DOHH2 (cell line): ENCODE data around the gene CABP4.
A peak's percentile ranks its signal among the peaks of the same experiment; 100 is the strongest.

Source experiments
- H3F3A ChIP-seq: fragments of 200-600 bp; sonication (generic), shearing (Covaris generic); 2 replicates; pipeline ENCODE4 v1.6.0; 2016; ENCODE audit warnings: antibody characterized with exemption, mild to moderate bottlenecking; ENCODE audit not compliant: control insufficient read depth, insufficient read depth
- H3K27ac ChIP-seq: fragments of 200-600 bp; sonication (generic); 2 replicates; pipeline ENCODE4 v1.5.1; 2014; ENCODE audit warnings: low read depth, mild to moderate bottlenecking, low read length, moderate library complexity
- H3K27me3 ChIP-seq: fragments of 200-600 bp; sonication (generic); 2 replicates; pipeline ENCODE4 v1.6.1; 2014; ENCODE audit warnings: mild to moderate bottlenecking, low read length, mixed read lengths; ENCODE audit not compliant: control insufficient read depth
- H3K36me3 ChIP-seq: fragments of 200-600 bp; sonication (generic); 2 replicates; pipeline ENCODE4 v1.6.1; 2014; ENCODE audit warnings: mild to moderate bottlenecking, low read length, moderate library complexity, mixed read lengths; ENCODE audit not compliant: control insufficient read depth
- H3K4me1 ChIP-seq: fragments of 200-600 bp; sonication (generic); 2 replicates; pipeline ENCODE4 v1.6.1; 2014; ENCODE audit warnings: mild to moderate bottlenecking, low read length, mixed read lengths; ENCODE audit not compliant: control insufficient read depth
- H3K4me2 ChIP-seq: fragments of 200-600 bp; sonication (generic); 2 replicates; pipeline ENCODE4 v1.6.0; 2014; ENCODE audit warnings: mild to moderate bottlenecking, low read length, moderate library complexity
- H3K4me3 ChIP-seq: fragments of 200-600 bp; sonication (generic); 2 replicates; pipeline ENCODE4 v1.5.1; 2014; ENCODE audit warnings: mild to moderate bottlenecking, low read length, mixed read lengths
- H3K79me2 ChIP-seq: fragments of 200-600 bp; sonication (generic); 2 replicates; pipeline ENCODE4 v1.6.1; 2014; ENCODE audit warnings: mild to moderate bottlenecking, low read length, mixed read lengths; ENCODE audit not compliant: control insufficient read depth
- H3K9me2 ChIP-seq: fragments of 200-600 bp; sonication (generic); replicated peaks from 2 replicates; pipeline ENCODE4 v1.6.1; 2014; ENCODE audit warnings: mild to moderate bottlenecking, low read length, mixed read lengths; ENCODE audit not compliant: control insufficient read depth
- H3K9me3 ChIP-seq: fragments of 200-600 bp; sonication (generic); 2 replicates; pipeline ENCODE4 v1.6.1; 2014; ENCODE audit warnings: antibody characterized with exemption, low read length, mixed read lengths; ENCODE audit not compliant: control insufficient read depth, insufficient read depth
- H4K20me1 ChIP-seq: fragments of 200-600 bp; sonication (generic); 2 replicates; pipeline ENCODE4 v1.6.0; 2014; ENCODE audit warnings: low read depth, mild to moderate bottlenecking, antibody characterized with exemption, low read length, moderate library complexity; ENCODE audit not compliant: control insufficient read depth, insufficient read depth
- CTCF ChIP-seq: fragments of 200-600 bp; sonication (generic); IDR thresholded peaks from one replicate; pipeline ENCODE4 v1.5.1; 2014; ENCODE audit warnings: antibody characterized with exemption, mild to moderate bottlenecking, low read depth, low read length; ENCODE audit not compliant: poor library complexity, severe bottlenecking
- EZH2phosphoT487 ChIP-seq: fragments of 200-600 bp; sonication (generic); IDR thresholded peaks from 2 replicates; pipeline ENCODE4 v1.6.1; 2017; ENCODE audit warnings: borderline replicate concordance, mild to moderate bottlenecking, antibody characterized with exemption, low read length, moderate library complexity, mixed read lengths

CABP4 gene

DNA sequence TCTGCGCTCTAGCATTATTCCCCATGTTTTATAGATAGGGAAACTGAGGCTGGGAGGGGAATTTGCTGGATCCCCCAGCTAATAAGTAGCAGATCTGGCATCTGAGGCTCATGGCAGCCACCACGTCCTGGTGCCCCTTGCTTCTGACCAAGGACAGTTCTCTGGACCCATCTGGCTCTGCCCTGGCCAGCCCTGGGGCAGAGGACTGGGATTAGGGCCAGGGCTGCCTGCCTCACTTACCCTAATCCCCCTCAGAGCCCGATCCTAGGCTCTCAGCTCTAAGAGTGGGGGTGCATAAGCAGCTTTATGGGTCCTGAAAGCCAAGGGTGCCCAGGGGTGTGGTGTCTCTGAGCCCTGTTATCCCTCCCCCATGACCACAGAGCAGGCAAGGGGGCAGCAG lies at the start of gene CABP4:
Gene CABP4, plus strand, starts transcription at position 301 of the 400 bp plus-strand sequence. Its CDS starts 70 bp downstream, at position 371.
- no peak within 1 kb of the TSS for H3K4me3 ChIP-seq
- no peaks in the 10 kb centered on the region for H3K9me2 ChIP-seq
- no peaks in the 10 kb centered on the region for H3K79me2 ChIP-seq
- H3K4me1 ChIP-seq: peaks cover 41% of the 10 kb centered on the region
- no peaks in the 10 kb centered on the region for H3K36me3 ChIP-seq
- TF ChIP-seq CTCF (no peak), EZH2phosphoT487 (no peak)
- no peaks in the 10 kb centered on the region for H3K27me3 ChIP-seq
- no peaks in the 10 kb centered on the region for H4K20me1 ChIP-seq
- H3K9me3 ChIP-seq: no peaks in the 10 kb centered on the region
- H3K4me2 ChIP-seq: no peak within 1 kb of the TSS
- peaks cover 14% of the 10 kb centered on the region for H3F3A ChIP-seq
- no peak within 1 kb of the TSS for H3K27ac ChIP-seq

- peak overlapping the region; percentile 93 for H3K4me3 ChIP-seq
- H3K4me2 ChIP-seq: peak overlapping the region; percentile 80
- peaks cover 65% of the 10 kb centered on the region for H3K36me3 ChIP-seq
- peaks cover 82% of the 10 kb centered on the region for H3K4me1 ChIP-seq
- no peaks in the 10 kb centered on the region for H3K9me3 ChIP-seq
- TF ChIP-seq EZH2phosphoT487: no peak
- no peak for TF ChIP-seq CTCF
- no peaks in the 10 kb centered on the region for H3K27me3 ChIP-seq
- peaks cover 52% of the 10 kb centered on the region for H3K79me2 ChIP-seq
- H4K20me1 ChIP-seq: 0 out of 2 replicates have a peak, but pooled peaks cover 1% of the 10 kb centered on the region
- no peaks in the 10 kb centered on the region for H3K9me2 ChIP-seq
- peak overlapping the region; percentile 96 for H3K27ac ChIP-seq
- H3F3A ChIP-seq: peaks cover 24% of the 10 kb centered on the region
Observed at GRCh38 chr11:67405688-67406339, 49.3 kb upstream of the CABP4 start.

- Histone ChIP-seq H3F3A (peaks cover 30% of the 10 kb centered on the region), H3K4me2 (peak overlapping the region; percentile 80), H3K79me2 (peaks cover 45% of the 10 kb centered on the region), H3K36me3 (peaks cover 59% of the 10 kb centered on the region), H4K20me1 (no peaks in the 10 kb centered on the region), H3K27me3 (no peaks in the 10 kb centered on the region), H3K4me1 (peaks cover 88% of the 10 kb centered on the region), H3K27ac (peak overlapping the region; percentile 96), H3K4me3 (peak overlapping the region; percentile 93), H3K9me3 (no peaks in the 10 kb centered on the region), H3K9me2 (no peaks in the 10 kb centered on the region)
- TF ChIP-seq CTCF (no peak), EZH2phosphoT487 (no peak)
Observed at GRCh38 chr11:67406420-67406968, 48.7 kb upstream of the CABP4 start.
